Vagina (tissue), 2 donors: ENCODE results near the gene PRKCE. TPM values are rescaled to one million over a fixed set of nuclear protein-coding genes. Genes with fewer than 3 reads are reported as not detected.

Experiments used
- DNase-seq, 2 donors: peaks; one replicate each; pipeline ENCODE4 v3.0.0-alpha.2; 2017; ENCODE audit errors: extremely low spot score in 2 of 2
- H3K27ac ChIP-seq: fragments of 200-600 bp; sonication (generic); one replicate; pipeline ENCODE4 v1.5.1; 2019
- H3K27me3 ChIP-seq: fragments of 200-600 bp; sonication (generic); one replicate; pipeline ENCODE4 v1.5.1; 2019
- H3K36me3 ChIP-seq, 2 donors: fragments of 200-600 bp; sonication (generic); one replicate each; pipeline ENCODE4 v1.5.1; 2017 to 2019
- H3K4me1 ChIP-seq: fragments of 200-600 bp; sonication (generic); one replicate; pipeline ENCODE4 v1.5.1; 2019
- H3K4me3 ChIP-seq, 2 donors: fragments of 200-600 bp; sonication (generic); 1 replicate in 1 of 2; 2 replicates in 1 of 2; pipeline ENCODE4 v1.5.1; 2016 to 2019
- H3K9me3 ChIP-seq: fragments of 200-600 bp; sonication (generic); one replicate; pipeline ENCODE4 v1.5.1; 2019
- POLR2A ChIP-seq, 2 donors: fragments of 450-650 bp; IDR thresholded peaks; one replicate each; pipeline ENCODE4 v1.6.1; 2017; ENCODE audit warnings: antibody characterized with exemption in 2 of 2, mild to moderate bottlenecking in 2 of 2, moderate library complexity in 2 of 2
- POLR2AphosphoS5 ChIP-seq, 2 donors: sonication (generic); formaldehyde crosslinking; IDR thresholded peaks; one replicate each; pipeline ENCODE4 v1.9.0; 2017; ENCODE audit warnings: antibody characterized with exemption in 2 of 2, mild to moderate bottlenecking in 2 of 2, low read depth in 1 of 2; ENCODE audit not compliant: insufficient read depth in 1 of 2
- intact Hi-C: fragments of 100-400 bp; cut with DNase I; formaldehyde crosslinking; loops from one replicate; pipeline ENCODE4 v1.15.1; 2023
- total RNA-seq: library from RNA; depleted of rRNA; stranded (reverse); fragments of >200 nt; gene quantifications from one replicate; pipeline ENCODE4 v1.2.3, GENCODE V29; 2016
- TF ChIP-seq, protein P1 (sequence below), 3 experiments: fragments of 450-650 bp in 2 of 3; fragments of 200-600 bp in 1 of 3; sonication (generic) in 1 of 3; IDR thresholded peaks; one replicate each; pipeline ENCODE4 v1.5.1; 2017 to 2019; ENCODE audit warnings: antibody characterized with exemption in 3 of 3, mild to moderate bottlenecking in 2 of 3, moderate library complexity in 2 of 3

PRKCE gene
- total RNA-seq, 1 donor from 2014 or later: 11.8 TPM

- no peaks in the 10 kb centered on the region for H3K9me3 ChIP-seq
- peaks cover 8% of the 10 kb centered on the region for H3K4me1 ChIP-seq
- no peak overlapping the region for H3K4me3 ChIP-seq
- H3K27me3 ChIP-seq: no peaks in the 10 kb centered on the region
- intact Hi-C loops: no loop called here
- TF ChIP-seq, protein P1, sequence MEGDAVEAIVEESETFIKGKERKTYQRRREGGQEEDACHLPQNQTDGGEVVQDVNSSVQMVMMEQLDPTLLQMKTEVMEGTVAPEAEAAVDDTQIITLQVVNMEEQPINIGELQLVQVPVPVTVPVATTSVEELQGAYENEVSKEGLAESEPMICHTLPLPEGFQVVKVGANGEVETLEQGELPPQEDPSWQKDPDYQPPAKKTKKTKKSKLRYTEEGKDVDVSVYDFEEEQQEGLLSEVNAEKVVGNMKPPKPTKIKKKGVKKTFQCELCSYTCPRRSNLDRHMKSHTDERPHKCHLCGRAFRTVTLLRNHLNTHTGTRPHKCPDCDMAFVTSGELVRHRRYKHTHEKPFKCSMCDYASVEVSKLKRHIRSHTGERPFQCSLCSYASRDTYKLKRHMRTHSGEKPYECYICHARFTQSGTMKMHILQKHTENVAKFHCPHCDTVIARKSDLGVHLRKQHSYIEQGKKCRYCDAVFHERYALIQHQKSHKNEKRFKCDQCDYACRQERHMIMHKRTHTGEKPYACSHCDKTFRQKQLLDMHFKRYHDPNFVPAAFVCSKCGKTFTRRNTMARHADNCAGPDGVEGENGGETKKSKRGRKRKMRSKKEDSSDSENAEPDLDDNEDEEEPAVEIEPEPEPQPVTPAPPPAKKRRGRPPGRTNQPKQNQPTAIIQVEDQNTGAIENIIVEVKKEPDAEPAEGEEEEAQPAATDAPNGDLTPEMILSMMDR (IDR thresholded peaks at IDR 0.05): no peak
- DNase-seq: no peak
- H3K36me3 ChIP-seq: no peaks in the 10 kb centered on the region
- H3K27ac ChIP-seq: no peak overlapping the region
Observed at GRCh38 chr2:45723857-45724256, 72.4 kb downstream of the PRKCE start.

- TF ChIP-seq POLR2A (IDR thresholded peaks at IDR 0.05): no peak
- TF ChIP-seq, protein P1 (IDR thresholded peaks at IDR 0.05): no peak
- TF ChIP-seq POLR2AphosphoS5 (IDR thresholded peaks at IDR 0.05; ENCODE audit: insufficient read depth in 1 of 2, low read depth in 1 of 2): no peak
- Histone ChIP-seq H3K4me1 (peaks cover 8% of the 10 kb centered on the region), H3K27me3 (no peaks in the 10 kb centered on the region), H3K27ac (no peak overlapping the region), H3K36me3 (no peaks in the 10 kb centered on the region), H3K9me3 (no peaks in the 10 kb centered on the region), H3K4me3 (no peak overlapping the region)
- intact Hi-C loops: no loop called here
- no peak for DNase-seq
Observed at GRCh38 chr2:45724335-45724734, 72.9 kb downstream of the PRKCE start.

- no peak for DNase-seq
- H3K27ac ChIP-seq: no peak overlapping the region
- H3K4me3 ChIP-seq: no peak overlapping the region
- no peaks in the 10 kb centered on the region for H3K27me3 ChIP-seq
- TF ChIP-seq POLR2A (IDR thresholded peaks at IDR 0.05) (no peak), POLR2AphosphoS5 (IDR thresholded peaks at IDR 0.05; ENCODE audit: insufficient read depth in 1 of 2, low read depth in 1 of 2) (no peak)
- TF ChIP-seq, protein P1 (IDR thresholded peaks at IDR 0.05): no peak
- peaks cover 6% of the 10 kb centered on the region for H3K4me1 ChIP-seq
- intact Hi-C loops: no loop called here
- no peaks in the 10 kb centered on the region for H3K36me3 ChIP-seq
- no peaks in the 10 kb centered on the region for H3K9me3 ChIP-seq
Observed at GRCh38 chr2:45725731-45726130, 74.3 kb downstream of the PRKCE start.

DNA sequence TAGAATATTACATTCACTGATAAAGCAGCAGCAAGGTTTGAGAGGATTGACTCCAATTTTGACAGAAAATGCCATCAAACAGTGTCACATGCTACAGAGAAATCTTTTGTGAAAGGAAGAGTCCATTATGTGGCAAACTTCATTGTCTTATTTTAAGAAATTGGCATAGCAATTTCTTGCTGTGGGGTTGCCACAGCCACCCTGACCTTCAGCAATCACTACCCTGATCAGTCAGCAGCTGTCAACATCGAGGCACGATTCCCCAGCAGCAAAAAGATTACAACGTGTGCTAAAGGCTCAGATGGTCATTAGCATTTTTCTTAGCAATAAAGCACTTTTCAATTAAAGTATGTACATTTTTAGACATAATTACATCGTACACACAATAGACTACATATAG lies 74.7 kb downstream of the PRKCE start:
- TF ChIP-seq POLR2A (IDR thresholded peaks at IDR 0.05): no peak
- no peaks in the 10 kb centered on the region for H3K27me3 ChIP-seq
- H3K36me3 ChIP-seq: no peaks in the 10 kb centered on the region
- H3K4me3 ChIP-seq: no peak overlapping the region
- intact Hi-C loops: no loop called here
- H3K4me1 ChIP-seq: peaks cover 1% of the 10 kb centered on the region
- no peak for DNase-seq
- no peak overlapping the region for H3K27ac ChIP-seq
- H3K9me3 ChIP-seq: no peaks in the 10 kb centered on the region

GRCh38 chr2:45728458-45728942 lies 77.0 kb downstream of the PRKCE start:
- Histone ChIP-seq H3K27ac (no peak overlapping the region), H3K4me3 (no peak overlapping the region), H3K9me3 (no peaks in the 10 kb centered on the region), H3K4me1 (no peaks in the 10 kb centered on the region), H3K27me3 (no peaks in the 10 kb centered on the region), H3K36me3 (no peaks in the 10 kb centered on the region)
- TF ChIP-seq, protein P1 (IDR thresholded peaks at IDR 0.05): no peak
- no peak for TF ChIP-seq POLR2AphosphoS5 (IDR thresholded peaks at IDR 0.05; ENCODE audit: insufficient read depth in 1 of 2, low read depth in 1 of 2)
- no peak for TF ChIP-seq POLR2A (IDR thresholded peaks at IDR 0.05)
- intact Hi-C loops: no loop called here
- no peak for DNase-seq
